PFSK-1 (cell line): ENCODE results near the gene IGF1R.

Source experiments
- FOXP2 ChIP-seq: optimal IDR thresholded peaks from 2 replicates; pipeline ENCODE3; 2011; ENCODE audit warnings: borderline replicate concordance, control low read depth, inconsistent platforms; ENCODE audit not compliant: insufficient read depth; ENCODE audit errors: extremely low read length, extremely low read depth
- POLR2AphosphoS5 ChIP-seq: IDR thresholded peaks from 2 replicates; pipeline ENCODE4 v1.6.1; 2012; ENCODE audit warnings: low read depth, mild to moderate bottlenecking, control low read depth, low read length, moderate library complexity
- REST ChIP-seq, 2 experiments: IDR thresholded peaks; 2 replicates each; pipeline versions ENCODE4 v1.6.1 to v1.8.0; 2011 to 2012; ENCODE audit warnings: low read depth in 2 of 2, low read length in 2 of 2, control low read depth in 1 of 2, inconsistent platforms in 1 of 2, mild to moderate bottlenecking in 1 of 2, moderate library complexity in 1 of 2; ENCODE audit not compliant: insufficient read depth in 1 of 2
- SIN3A ChIP-seq: IDR thresholded peaks from 2 replicates; pipeline ENCODE4 v1.6.1; 2012; ENCODE audit warnings: mild to moderate bottlenecking, low read length, moderate library complexity, borderline replicate concordance; ENCODE audit not compliant: insufficient read depth
- TAF1 ChIP-seq: IDR thresholded peaks from 2 replicates; pipeline ENCODE4 v1.6.1; 2012; ENCODE audit warnings: low read length, control low read depth, borderline replicate concordance; ENCODE audit not compliant: insufficient read depth

Gene IGF1R

GRCh38 chr15:98648654-98649471 is 524 bp downstream of the IGF1R start:
- TF ChIP-seq SIN3A: 0 out of 2 replicates have a peak, but pooled peaks have one; percentile 14
- TF ChIP-seq FOXP2: no peak
- TF ChIP-seq REST (IDR thresholded peaks at IDR 0.05; ENCODE audit: insufficient read depth in 1 of 2, low read depth in 2 of 2, low read length in 2 of 2): no peak
- TF ChIP-seq POLR2AphosphoS5: no peak
- TF ChIP-seq TAF1: no peak

- TF ChIP-seq TAF1: no peak
- no peak for TF ChIP-seq REST (IDR thresholded peaks at IDR 0.05; ENCODE audit: insufficient read depth in 1 of 2, low read depth in 2 of 2, low read length in 2 of 2)
- no peak for TF ChIP-seq SIN3A
- TF ChIP-seq POLR2AphosphoS5: no peak
- no peak for TF ChIP-seq FOXP2
These were observed 1.4 kb downstream of the IGF1R start for GRCh38 chr15:98649472-98650416.

GRCh38 chr15:98650417-98651035 is 2.2 kb downstream of the IGF1R start:
- peak; percentile 74 for TF ChIP-seq FOXP2
- TF ChIP-seq REST (IDR thresholded peaks at IDR 0.05; ENCODE audit: insufficient read depth in 1 of 2, low read depth in 2 of 2, low read length in 2 of 2): no peak
- 0 out of 2 replicates have a peak, but pooled peaks have one; percentile 4 for TF ChIP-seq TAF1
- peak; percentile 37; the same call in 1 of the 2 replicates for TF ChIP-seq SIN3A
- no peak for TF ChIP-seq POLR2AphosphoS5

GRCh38 chr15:98651036-98651481 is 2.7 kb downstream of the IGF1R start:
- TF ChIP-seq REST (IDR thresholded peaks at IDR 0.05; ENCODE audit: insufficient read depth in 1 of 2, low read depth in 2 of 2, low read length in 2 of 2): no peak
- TF ChIP-seq SIN3A: no peak; the same call in 1 of the 2 replicates
- TF ChIP-seq TAF1: 0 out of 2 replicates have a peak, but pooled peaks have one; percentile 8
- TF ChIP-seq POLR2AphosphoS5: no peak
- TF ChIP-seq FOXP2: peak; percentile 37
